Loucy (cell line): ENCODE results near the gene DTNA.

Experiments used
- EZH2phosphoT487 ChIP-seq: fragments of 200-600 bp; IDR thresholded peaks from 2 replicates; pipeline ENCODE4 v1.6.1; 2018; ENCODE audit warnings: antibody characterized with exemption, mild to moderate bottlenecking, moderate library complexity, borderline replicate concordance
- TF ChIP-seq, protein P1 (sequence below): fragments of 200-600 bp; sonication (generic); conservative IDR thresholded peaks from 2 replicates; pipeline ENCODE4 v1.5.1; 2014; ENCODE audit warnings: mild to moderate bottlenecking, antibody characterized with exemption, low read length

- TF ChIP-seq, protein P1, sequence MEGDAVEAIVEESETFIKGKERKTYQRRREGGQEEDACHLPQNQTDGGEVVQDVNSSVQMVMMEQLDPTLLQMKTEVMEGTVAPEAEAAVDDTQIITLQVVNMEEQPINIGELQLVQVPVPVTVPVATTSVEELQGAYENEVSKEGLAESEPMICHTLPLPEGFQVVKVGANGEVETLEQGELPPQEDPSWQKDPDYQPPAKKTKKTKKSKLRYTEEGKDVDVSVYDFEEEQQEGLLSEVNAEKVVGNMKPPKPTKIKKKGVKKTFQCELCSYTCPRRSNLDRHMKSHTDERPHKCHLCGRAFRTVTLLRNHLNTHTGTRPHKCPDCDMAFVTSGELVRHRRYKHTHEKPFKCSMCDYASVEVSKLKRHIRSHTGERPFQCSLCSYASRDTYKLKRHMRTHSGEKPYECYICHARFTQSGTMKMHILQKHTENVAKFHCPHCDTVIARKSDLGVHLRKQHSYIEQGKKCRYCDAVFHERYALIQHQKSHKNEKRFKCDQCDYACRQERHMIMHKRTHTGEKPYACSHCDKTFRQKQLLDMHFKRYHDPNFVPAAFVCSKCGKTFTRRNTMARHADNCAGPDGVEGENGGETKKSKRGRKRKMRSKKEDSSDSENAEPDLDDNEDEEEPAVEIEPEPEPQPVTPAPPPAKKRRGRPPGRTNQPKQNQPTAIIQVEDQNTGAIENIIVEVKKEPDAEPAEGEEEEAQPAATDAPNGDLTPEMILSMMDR: no peak
- no peak for TF ChIP-seq EZH2phosphoT487
Observed at GRCh38 chr18:34863702-34864101, 153.6 kb downstream of the DTNA start.
